Measurements from ENCODE around the gene PTPRS.

DNA sequence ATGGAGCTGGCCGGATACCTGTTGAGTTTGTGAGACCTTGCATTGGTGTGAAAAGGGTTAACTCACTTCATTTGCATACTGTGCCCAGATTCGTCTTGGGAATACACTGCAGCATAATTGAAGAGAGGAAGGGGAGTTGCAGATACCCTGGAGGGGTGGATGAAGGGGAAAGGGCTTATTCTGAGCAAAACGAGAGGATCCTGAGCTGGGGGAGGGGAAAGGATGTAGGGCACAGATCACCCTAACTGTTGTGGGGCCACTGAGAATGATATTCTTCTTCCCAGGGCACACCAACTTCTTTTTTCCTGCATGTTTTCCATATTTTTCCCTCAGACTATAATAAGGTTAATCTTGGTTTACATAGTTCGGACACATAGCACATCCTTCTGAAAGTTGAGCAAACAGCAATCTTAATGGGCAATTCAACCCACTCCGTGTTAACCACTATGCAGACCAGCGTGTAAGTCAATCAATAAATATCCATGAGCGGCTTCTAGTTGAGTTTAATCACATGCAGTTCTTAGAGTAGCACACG is 11.7 kb upstream of the PTPRS start:
- TF ChIP-seq, protein P1, sequence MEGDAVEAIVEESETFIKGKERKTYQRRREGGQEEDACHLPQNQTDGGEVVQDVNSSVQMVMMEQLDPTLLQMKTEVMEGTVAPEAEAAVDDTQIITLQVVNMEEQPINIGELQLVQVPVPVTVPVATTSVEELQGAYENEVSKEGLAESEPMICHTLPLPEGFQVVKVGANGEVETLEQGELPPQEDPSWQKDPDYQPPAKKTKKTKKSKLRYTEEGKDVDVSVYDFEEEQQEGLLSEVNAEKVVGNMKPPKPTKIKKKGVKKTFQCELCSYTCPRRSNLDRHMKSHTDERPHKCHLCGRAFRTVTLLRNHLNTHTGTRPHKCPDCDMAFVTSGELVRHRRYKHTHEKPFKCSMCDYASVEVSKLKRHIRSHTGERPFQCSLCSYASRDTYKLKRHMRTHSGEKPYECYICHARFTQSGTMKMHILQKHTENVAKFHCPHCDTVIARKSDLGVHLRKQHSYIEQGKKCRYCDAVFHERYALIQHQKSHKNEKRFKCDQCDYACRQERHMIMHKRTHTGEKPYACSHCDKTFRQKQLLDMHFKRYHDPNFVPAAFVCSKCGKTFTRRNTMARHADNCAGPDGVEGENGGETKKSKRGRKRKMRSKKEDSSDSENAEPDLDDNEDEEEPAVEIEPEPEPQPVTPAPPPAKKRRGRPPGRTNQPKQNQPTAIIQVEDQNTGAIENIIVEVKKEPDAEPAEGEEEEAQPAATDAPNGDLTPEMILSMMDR (IDR thresholded peaks at IDR 0.05 in 4 of 5, conservative IDR thresholded peaks at IDR 0.05 in 1 of 5) = no peak
- no peak for TF ChIP-seq POLR2A (IDR thresholded peaks at IDR 0.05)
